ENCODE data around the gene HOOK2. TPM values are rescaled to one million over a fixed set of nuclear protein-coding genes. Genes with fewer than 3 reads are reported as not detected.
A peak's percentile ranks its signal among the peaks of the same experiment; 100 is the strongest.

Gene HOOK2
- total and polyA plus RNA-seq, 2 experiments from 2014 or later = 56.9 to 86.4 TPM

- H3K4me1 Mint-ChIP-seq = peaks cover 23% of the 10 kb centered on the region
- Histone ChIP-seq H4K20me1 (replicated peaks; ENCODE audit: insufficient read depth) (no peaks in the 10 kb centered on the region), H3K79me2 (replicated peaks; ENCODE audit: insufficient read depth) (no peaks in the 10 kb centered on the region), H3K4me2 (peak overlapping the region; percentile 86), H2AFZ (no peak overlapping the region), H3K9me2 (ENCODE audit: insufficient read depth) (no peaks in the 10 kb centered on the region), H3K4me3 (peak overlapping the region; percentile 68; the same call in 1 of the 2 replicates), H3K27ac (ENCODE audit: low read depth) (no peak overlapping the region), H3K27me3 (ENCODE audit: insufficient read depth) (no peaks in the 10 kb centered on the region), H3K4me1 (ENCODE audit: insufficient read depth) (peaks cover 31% of the 10 kb centered on the region), H3F3A (replicated peaks; ENCODE audit: low read depth) (peaks cover 29% of the 10 kb centered on the region), H3K36me3 (ENCODE audit: insufficient read depth) (no peaks in the 10 kb centered on the region)
- ATAC-seq (no peak), DNase-seq (ENCODE audit: low spot score) (no peak)
- H3K4me3 Mint-ChIP-seq = peak overlapping the region; percentile 68
- H3K27ac Mint-ChIP-seq = no peak overlapping the region
- peaks cover 11% of the 10 kb centered on the region for H3K27me3 Mint-ChIP-seq (ENCODE audit: insufficient read depth, low read depth, poor library complexity)
- no peaks in the 10 kb centered on the region for H3K36me3 Mint-ChIP-seq (ENCODE audit: low read depth)
- no peaks in the 10 kb centered on the region for H3K9me3 Mint-ChIP-seq
- no peak for TF ChIP-seq EZH2phosphoT487 (IDR thresholded peaks at IDR 0.05; ENCODE audit: unreplicated experiment)
- TF ChIP-seq CTCF (conservative IDR thresholded peaks at IDR 0.05; ENCODE audit: low read depth in 2 of 2) = no peak
- no peak for TF ChIP-seq EZH2 (IDR thresholded peaks at IDR 0.05; ENCODE audit: low read depth, unreplicated experiment)
- no peak for TF ChIP-seq ETS1 (IDR thresholded peaks at IDR 0.05)
- no peak for TF ChIP-seq REST (IDR thresholded peaks at IDR 0.05; ENCODE audit: unreplicated experiment)
- TF ChIP-seq ZNF462 (CRISPR knock-in tag; IDR thresholded peaks at IDR 0.05) = no peak
- no peak for TF ChIP-seq NANOG (IDR thresholded peaks at IDR 0.05; ENCODE audit: borderline replicate concordance)
- no peak for TF ChIP-seq ZNF114 (CRISPR knock-in tag; IDR thresholded peaks at IDR 0.05)
- TF ChIP-seq JUNB (IDR thresholded peaks at IDR 0.05; ENCODE audit: unreplicated experiment) = no peak
Measured at GRCh38 chr19:12783849-12784393, 8.6 kb upstream of the HOOK2 start.
